Right lobe of liver (tissue), 6 donors: ENCODE data around the gene WDR53. TPM values are rescaled to one million over a fixed set of nuclear protein-coding genes. Genes with fewer than 3 reads are reported as not detected.
"Not testable (repeated sequence)": the region's sequence is repeated elsewhere in the genome, so short reads cannot be mapped to it uniquely, and the experiment has no call there.

Experiments used
- ATAC-seq, 4 donors: fragments of 200-7000 bp; cut with Tn5 transposase; one replicate each; pipeline ENCODE4 v1.9.1; 2020; ENCODE audit warnings: mild to moderate bottlenecking in 4 of 4, moderate library complexity in 4 of 4
- DNase-seq, 3 donors: peaks; one replicate each; pipeline ENCODE4 v3.0.0-alpha.2; 2020
- H3K27ac ChIP-seq, 3 donors: fragments of 200-600 bp; one replicate each; pipeline ENCODE4 v1.8.0; 2022
- H3K27me3 ChIP-seq, 2 donors: fragments of 200-600 bp; one replicate each; pipeline ENCODE4 v1.8.0; 2022
- H3K36me3 ChIP-seq, 4 donors: fragments of 200-600 bp; sonication (generic) in 1 of 4; one replicate each; pipeline versions ENCODE4 v1.5.1 to v1.8.0; 2017 to 2022; ENCODE audit warnings: control low read depth in 1 of 4
- H3K4me1 ChIP-seq, 4 donors: fragments of 200-600 bp; sonication (generic) in 1 of 4; one replicate each; pipeline versions ENCODE4 v1.5.1 to v1.8.0; 2017 to 2022; ENCODE audit warnings: control low read depth in 1 of 4
- H3K4me3 ChIP-seq, 3 donors: fragments of 200-600 bp; one replicate each; pipeline ENCODE4 v1.8.0; 2022
- H3K9me3 ChIP-seq, 4 donors: fragments of 200-600 bp; sonication (generic) in 1 of 4; one replicate each; pipeline versions ENCODE4 v1.5.1 to v1.8.0; 2017 to 2022; ENCODE audit warnings: control low read depth in 1 of 4
- POLR2A ChIP-seq: fragments of 450-650 bp; IDR thresholded peaks from one replicate; pipeline ENCODE4 v1.6.1; 2017; ENCODE audit warnings: antibody characterized with exemption, mild to moderate bottlenecking
- WGBS: methylation state at CpG from one replicate; pipeline ENCODE4 v1.1.6; 2018; ENCODE audit warnings: low coverage, low lambda C conversion rate; ENCODE audit not compliant: insufficient coverage; ENCODE audit errors: missing lambda C conversion rate; 5-methylcytosine and 5-hydroxymethylcytosine counted together
- intact Hi-C, 2 donors: fragments of 100-400 bp; cut with DNase I; formaldehyde crosslinking; loops; one replicate each; pipeline versions ENCODE4 v1.11.2 to v1.14.1; 2022
- total RNA-seq, 6 experiments: library from RNA; depleted of rRNA in 2 of 6; stranded (reverse); fragments of >200 nt in 2 of 6; fragmentation: NEBNext Ultra II Directional in 3 of 6; extraction: Animal tissue kit (Norgen Biotek cat#: 25700) in 3 of 6; gene quantifications; one replicate each; pipeline versions ENCODE4 v1.1.0 to v1.2.4, GENCODE V29; 2016 to 2023
- TF ChIP-seq, protein P1 (sequence below), 4 donors: fragments of 200-600 bp in 3 of 4; fragments of 450-650 bp in 1 of 4; IDR thresholded peaks; one replicate each; pipeline versions ENCODE4 v1.5.1 to v1.8.0; 2016 to 2022; ENCODE audit warnings: antibody characterized with exemption in 4 of 4, mild to moderate bottlenecking in 2 of 4
- donor health status: DM: no; HTN: yes; CAD: no.
- donor health status: DM: no; HTN: no; CAD: no.
- donor health status: DM: no; HTN: no; CAD: no.
- donor health status: DM: no; HTN: yes; CAD: no.
- donor health status: DM: no; HTN: yes; CAD: no.

Gene WDR53
- total RNA-seq, 6 experiments from 2014 or later = 1.5 to 5.8 (median 4.3) TPM

- TF ChIP-seq, protein P1, sequence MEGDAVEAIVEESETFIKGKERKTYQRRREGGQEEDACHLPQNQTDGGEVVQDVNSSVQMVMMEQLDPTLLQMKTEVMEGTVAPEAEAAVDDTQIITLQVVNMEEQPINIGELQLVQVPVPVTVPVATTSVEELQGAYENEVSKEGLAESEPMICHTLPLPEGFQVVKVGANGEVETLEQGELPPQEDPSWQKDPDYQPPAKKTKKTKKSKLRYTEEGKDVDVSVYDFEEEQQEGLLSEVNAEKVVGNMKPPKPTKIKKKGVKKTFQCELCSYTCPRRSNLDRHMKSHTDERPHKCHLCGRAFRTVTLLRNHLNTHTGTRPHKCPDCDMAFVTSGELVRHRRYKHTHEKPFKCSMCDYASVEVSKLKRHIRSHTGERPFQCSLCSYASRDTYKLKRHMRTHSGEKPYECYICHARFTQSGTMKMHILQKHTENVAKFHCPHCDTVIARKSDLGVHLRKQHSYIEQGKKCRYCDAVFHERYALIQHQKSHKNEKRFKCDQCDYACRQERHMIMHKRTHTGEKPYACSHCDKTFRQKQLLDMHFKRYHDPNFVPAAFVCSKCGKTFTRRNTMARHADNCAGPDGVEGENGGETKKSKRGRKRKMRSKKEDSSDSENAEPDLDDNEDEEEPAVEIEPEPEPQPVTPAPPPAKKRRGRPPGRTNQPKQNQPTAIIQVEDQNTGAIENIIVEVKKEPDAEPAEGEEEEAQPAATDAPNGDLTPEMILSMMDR (IDR thresholded peaks at IDR 0.05) = no peak
- TF ChIP-seq POLR2A = no peak
- intact Hi-C loops = no loop called here
- Histone ChIP-seq H3K36me3 (no peaks in the 10 kb centered on the region), H3K4me3 (no peak overlapping the region), H3K9me3 (peaks cover 0 to 16% (median 8%) of the 10 kb centered on the region in 4 donors), H3K27me3 (no peaks in the 10 kb centered on the region), H3K4me1 (no peaks in the 10 kb centered on the region), H3K27ac (no peak overlapping the region)
- ATAC-seq (no peak), DNase-seq (no peak)
- 89% methylated on average over 4 of the region's 4 CpGs for WGBS
These were observed 44.5 kb downstream of the WDR53 start for GRCh38 chr3:196523841-196524240.

GRCh38 chr3:196521291-196521690 is 47.1 kb downstream of the WDR53 start:
- H3K4me1 ChIP-seq, ATAC-seq, H3K36me3 ChIP-seq, H3K27me3 ChIP-seq, DNase-seq, intact Hi-C loops, H3K27ac ChIP-seq, H3K4me3 ChIP-seq: not testable (repeated sequence)
- WGBS = 64% methylated on average over 12 of the region's 12 CpGs
- peaks cover 0 to 16% (median 9%) of the 10 kb centered on the region in 4 donors for H3K9me3 ChIP-seq

DNA sequence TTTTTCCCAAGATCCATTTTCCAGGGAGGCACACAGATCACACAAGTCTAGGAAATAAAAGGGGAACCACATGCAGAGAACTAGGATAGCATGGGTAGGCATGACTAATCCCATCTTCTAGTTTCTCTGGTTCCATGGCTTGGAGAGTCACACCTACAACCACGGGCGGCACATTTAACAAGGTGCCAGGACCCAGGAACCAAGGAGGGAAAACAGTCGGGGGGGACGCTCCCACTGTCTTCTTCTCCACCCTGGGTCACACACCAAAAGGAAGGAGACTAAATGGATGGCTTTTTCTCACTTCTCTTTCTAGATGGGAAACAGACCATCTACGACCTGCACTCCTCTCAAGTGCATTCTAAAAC is 48.7 kb downstream of the WDR53 start:
- 74% methylated on average over 3 of the region's 5 CpGs for WGBS
- intact Hi-C loops = no loop called here
- H3K9me3 ChIP-seq = peaks cover 0 to 16% (median 9%) of the 10 kb centered on the region in 4 donors

GRCh38 chr3:196518966-196519717 is 49.2 kb downstream of the WDR53 start:
- H3K4me3 ChIP-seq = no peak overlapping the region
- H3K27ac ChIP-seq = no peak overlapping the region
- 26% methylated on average over 12 of the region's 12 CpGs for WGBS
- no peaks in the 10 kb centered on the region for H3K36me3 ChIP-seq
- ATAC-seq (peak; percentile 63 to 82 (median 72)), DNase-seq (peak in 2 of 3 donors; percentile 32 to 63)
- no peaks in the 10 kb centered on the region for H3K27me3 ChIP-seq
- intact Hi-C loops = no loop called here
- TF ChIP-seq, protein P1 (IDR thresholded peaks at IDR 0.05) = peak; percentile 39 to 57 (median 49)
- no peak for TF ChIP-seq POLR2A
- no peaks in the 10 kb centered on the region for H3K4me1 ChIP-seq
- peaks cover 0 to 16% (median 9%) of the 10 kb centered on the region in 4 donors for H3K9me3 ChIP-seq

More for the DNA sequence above, 48.7 kb downstream of the WDR53 start:
- DNase-seq (no peak), ATAC-seq (no peak)
- no peak for TF ChIP-seq POLR2A
- TF ChIP-seq, protein P1 (IDR thresholded peaks at IDR 0.05) = no peak
- no peak overlapping the region for H3K27ac ChIP-seq
- no peaks in the 10 kb centered on the region for H3K4me1 ChIP-seq
- no peaks in the 10 kb centered on the region for H3K27me3 ChIP-seq
- H3K4me3 ChIP-seq = no peak overlapping the region
- H3K36me3 ChIP-seq = no peaks in the 10 kb centered on the region

GRCh38 chr3:196517919-196518318 is 50.4 kb downstream of the WDR53 start:
- DNase-seq (no peak), ATAC-seq (no peak)
- intact Hi-C loops = no loop called here
- H3K27ac ChIP-seq = no peak overlapping the region
- 100% methylated on average over 2 of the region's 2 CpGs for WGBS
- TF ChIP-seq POLR2A = no peak
- TF ChIP-seq, protein P1 (IDR thresholded peaks at IDR 0.05) = no peak
- peaks cover 0 to 16% (median 9%) of the 10 kb centered on the region in 4 donors for H3K9me3 ChIP-seq
- no peaks in the 10 kb centered on the region for H3K27me3 ChIP-seq
- H3K4me3 ChIP-seq = no peak overlapping the region
- H3K36me3 ChIP-seq = no peaks in the 10 kb centered on the region
- H3K4me1 ChIP-seq = no peaks in the 10 kb centered on the region
